ENCODE data around the gene DHRS7C.

The DHRS7C gene

GRCh38 chr17:9729034-9729650 lies 62.2 kb downstream of the DHRS7C start:
- H3K9ac ChIP-seq (ENCODE audit: insufficient read length, low read depth), result no peak overlapping the region
- H3K36me3 ChIP-seq (ENCODE audit: insufficient read depth, insufficient read length, low read length), result peaks cover 2% of the 10 kb centered on the region
- peak; percentile 23 for DNase-seq (ENCODE audit: low read depth, low spot score)
- no peaks in the 10 kb centered on the region for H3K27me3 ChIP-seq (ENCODE audit: insufficient read depth, insufficient read length)
- H3K4me1 ChIP-seq (ENCODE audit: insufficient read depth, insufficient read length), result no peaks in the 10 kb centered on the region
- H3K9me3 ChIP-seq (ENCODE audit: insufficient read depth, low read length), result peaks cover 14% of the 10 kb centered on the region; the same call in 1 of the 2 replicates
- TF ChIP-seq SUZ12 (IDR thresholded peaks at IDR 0.05; ENCODE audit: extremely low read depth, insufficient read depth, insufficient read length) (no peak), YY1 (IDR thresholded peaks at IDR 0.05; ENCODE audit: insufficient read depth, insufficient read length) (no peak), ZNF274 (IDR thresholded peaks at IDR 0.05; ENCODE audit: low read depth, low read length) (no peak)
- H3K4me3 ChIP-seq (ENCODE audit: insufficient read length, low read depth), result no peak overlapping the region

- Histone ChIP-seq H3K27me3 (ENCODE audit: insufficient read depth, insufficient read length) (no peaks in the 10 kb centered on the region), H3K9me3 (ENCODE audit: insufficient read depth, low read length) (peaks cover 14% of the 10 kb centered on the region; the same call in 1 of the 2 replicates), H3K9ac (ENCODE audit: insufficient read length, low read depth) (no peak overlapping the region), H3K36me3 (ENCODE audit: insufficient read depth, insufficient read length, low read length) (peaks cover 2% of the 10 kb centered on the region), H3K4me1 (ENCODE audit: insufficient read depth, insufficient read length) (no peaks in the 10 kb centered on the region), H3K4me3 (ENCODE audit: insufficient read length, low read depth) (no peak overlapping the region)
- TF ChIP-seq ZNF274 (IDR thresholded peaks at IDR 0.05; ENCODE audit: low read depth, low read length), result no peak
- DNase-seq (ENCODE audit: low read depth, low spot score), result no peak
These were observed 62.8 kb downstream of the DHRS7C start for GRCh38 chr17:9728564-9728963.

- peaks cover 14% of the 10 kb centered on the region; the same call in 1 of the 2 replicates for H3K9me3 ChIP-seq (ENCODE audit: insufficient read depth, low read length)
- TF ChIP-seq YY1 (IDR thresholded peaks at IDR 0.05; ENCODE audit: insufficient read depth, insufficient read length) (no peak), SUZ12 (IDR thresholded peaks at IDR 0.05; ENCODE audit: extremely low read depth, insufficient read depth, insufficient read length) (no peak), ZNF274 (IDR thresholded peaks at IDR 0.05; ENCODE audit: low read depth, low read length) (no peak)
- peaks cover 2% of the 10 kb centered on the region for H3K36me3 ChIP-seq (ENCODE audit: insufficient read depth, insufficient read length, low read length)
- H3K4me1 ChIP-seq (ENCODE audit: insufficient read depth, insufficient read length), result no peaks in the 10 kb centered on the region
- no peak for DNase-seq (ENCODE audit: low read depth, low spot score)
- no peak overlapping the region for H3K9ac ChIP-seq (ENCODE audit: insufficient read length, low read depth)
- H3K4me3 ChIP-seq (ENCODE audit: insufficient read length, low read depth), result no peak overlapping the region
- H3K27me3 ChIP-seq (ENCODE audit: insufficient read depth, insufficient read length), result no peaks in the 10 kb centered on the region
These were observed 63.4 kb downstream of the DHRS7C start for GRCh38 chr17:9728005-9728404.

- TF ChIP-seq ZNF274 (IDR thresholded peaks at IDR 0.05; ENCODE audit: low read depth, low read length) (no peak), YY1 (IDR thresholded peaks at IDR 0.05; ENCODE audit: insufficient read depth, insufficient read length) (no peak), SUZ12 (IDR thresholded peaks at IDR 0.05; ENCODE audit: extremely low read depth, insufficient read depth, insufficient read length) (no peak)
- no peak for DNase-seq (ENCODE audit: low read depth, low spot score)
- H3K4me3 ChIP-seq (ENCODE audit: insufficient read length, low read depth), result no peak overlapping the region
- peaks cover 2% of the 10 kb centered on the region for H3K36me3 ChIP-seq (ENCODE audit: insufficient read depth, insufficient read length, low read length)
- H3K9me3 ChIP-seq (ENCODE audit: insufficient read depth, low read length), result peaks cover 7% of the 10 kb centered on the region; the same call in 1 of the 2 replicates
- H3K4me1 ChIP-seq (ENCODE audit: insufficient read depth, insufficient read length), result no peaks in the 10 kb centered on the region
- no peak overlapping the region for H3K9ac ChIP-seq (ENCODE audit: insufficient read length, low read depth)
- no peaks in the 10 kb centered on the region for H3K27me3 ChIP-seq (ENCODE audit: insufficient read depth, insufficient read length)
These were observed 65.1 kb downstream of the DHRS7C start for GRCh38 chr17:9726291-9726690.

GRCh38 chr17:9725575-9725974 lies 65.8 kb downstream of the DHRS7C start:
- Histone ChIP-seq H3K9me3 (ENCODE audit: insufficient read depth, low read length) (0 out of 2 replicates have a peak, but pooled peaks cover under 1% of the 10 kb centered on the region), H3K36me3 (ENCODE audit: insufficient read depth, insufficient read length, low read length) (peaks cover 2% of the 10 kb centered on the region), H3K4me1 (ENCODE audit: insufficient read depth, insufficient read length) (no peaks in the 10 kb centered on the region), H3K27me3 (ENCODE audit: insufficient read depth, insufficient read length) (no peaks in the 10 kb centered on the region), H3K4me3 (ENCODE audit: insufficient read length, low read depth) (no peak overlapping the region), H3K9ac (ENCODE audit: insufficient read length, low read depth) (no peak overlapping the region)
- no peak for DNase-seq (ENCODE audit: low read depth, low spot score)
- no peak for TF ChIP-seq SUZ12 (IDR thresholded peaks at IDR 0.05; ENCODE audit: extremely low read depth, insufficient read depth, insufficient read length)
- no peak for TF ChIP-seq ZNF274 (IDR thresholded peaks at IDR 0.05; ENCODE audit: low read depth, low read length)
- TF ChIP-seq YY1 (IDR thresholded peaks at IDR 0.05; ENCODE audit: insufficient read depth, insufficient read length), result no peak
